GM12874 (cell line): ENCODE results near the gene VRTN.

Experiments used
- TF ChIP-seq, protein P1 (sequence below): IDR thresholded peaks from 2 replicates; pipeline ENCODE4 v1.5.1; 2011; ENCODE audit warnings: low read depth, mild to moderate bottlenecking, control low read depth, low read length, moderate library complexity; ENCODE audit not compliant: insufficient read depth

VRTN gene

GRCh38 chr14:74309125-74310022 lies 38.9 kb upstream of the VRTN start:
- TF ChIP-seq, protein P1, sequence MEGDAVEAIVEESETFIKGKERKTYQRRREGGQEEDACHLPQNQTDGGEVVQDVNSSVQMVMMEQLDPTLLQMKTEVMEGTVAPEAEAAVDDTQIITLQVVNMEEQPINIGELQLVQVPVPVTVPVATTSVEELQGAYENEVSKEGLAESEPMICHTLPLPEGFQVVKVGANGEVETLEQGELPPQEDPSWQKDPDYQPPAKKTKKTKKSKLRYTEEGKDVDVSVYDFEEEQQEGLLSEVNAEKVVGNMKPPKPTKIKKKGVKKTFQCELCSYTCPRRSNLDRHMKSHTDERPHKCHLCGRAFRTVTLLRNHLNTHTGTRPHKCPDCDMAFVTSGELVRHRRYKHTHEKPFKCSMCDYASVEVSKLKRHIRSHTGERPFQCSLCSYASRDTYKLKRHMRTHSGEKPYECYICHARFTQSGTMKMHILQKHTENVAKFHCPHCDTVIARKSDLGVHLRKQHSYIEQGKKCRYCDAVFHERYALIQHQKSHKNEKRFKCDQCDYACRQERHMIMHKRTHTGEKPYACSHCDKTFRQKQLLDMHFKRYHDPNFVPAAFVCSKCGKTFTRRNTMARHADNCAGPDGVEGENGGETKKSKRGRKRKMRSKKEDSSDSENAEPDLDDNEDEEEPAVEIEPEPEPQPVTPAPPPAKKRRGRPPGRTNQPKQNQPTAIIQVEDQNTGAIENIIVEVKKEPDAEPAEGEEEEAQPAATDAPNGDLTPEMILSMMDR, result no peak

DNA sequence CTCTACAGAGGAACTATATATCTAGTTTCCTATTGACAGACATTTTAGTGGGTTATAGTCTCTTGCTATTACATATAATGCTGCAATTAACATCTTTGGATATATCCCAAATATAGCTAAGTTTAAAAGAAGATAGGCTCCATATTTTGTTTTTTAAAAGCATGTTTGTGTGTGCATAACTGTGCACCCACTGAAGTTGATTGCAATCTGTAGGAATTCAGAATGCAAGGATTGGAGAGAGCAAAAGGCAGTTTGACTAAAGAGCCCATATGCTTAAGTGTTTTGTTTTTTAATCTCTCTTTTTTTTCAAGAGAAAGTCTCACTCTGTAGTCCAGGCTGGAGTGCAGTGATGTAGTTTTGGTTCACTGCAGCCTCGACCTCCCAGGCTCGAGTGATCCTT lies 36.1 kb upstream of the VRTN start:
- TF ChIP-seq, protein P1, result no peak

DNA sequence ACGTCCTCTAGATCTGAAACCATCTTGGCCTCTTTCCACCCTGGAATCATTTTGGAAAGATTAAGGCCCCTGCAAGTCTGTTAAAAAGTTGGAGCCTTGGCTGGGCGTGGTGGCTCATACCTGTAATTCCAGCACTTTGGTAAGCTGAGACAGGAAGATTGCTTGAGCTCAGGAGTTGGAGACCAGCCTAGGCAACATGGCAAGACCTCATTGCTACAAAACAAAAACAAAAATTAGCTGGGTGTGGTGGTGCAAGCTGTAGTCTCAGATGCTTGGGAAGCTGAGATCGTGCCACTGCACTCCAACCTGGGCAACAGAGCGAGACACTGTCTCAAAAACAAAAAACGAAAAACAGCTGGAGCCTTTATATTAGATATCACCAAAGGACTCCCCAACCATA lies 34.7 kb upstream of the VRTN start:
- TF ChIP-seq, protein P1, result no peak

DNA sequence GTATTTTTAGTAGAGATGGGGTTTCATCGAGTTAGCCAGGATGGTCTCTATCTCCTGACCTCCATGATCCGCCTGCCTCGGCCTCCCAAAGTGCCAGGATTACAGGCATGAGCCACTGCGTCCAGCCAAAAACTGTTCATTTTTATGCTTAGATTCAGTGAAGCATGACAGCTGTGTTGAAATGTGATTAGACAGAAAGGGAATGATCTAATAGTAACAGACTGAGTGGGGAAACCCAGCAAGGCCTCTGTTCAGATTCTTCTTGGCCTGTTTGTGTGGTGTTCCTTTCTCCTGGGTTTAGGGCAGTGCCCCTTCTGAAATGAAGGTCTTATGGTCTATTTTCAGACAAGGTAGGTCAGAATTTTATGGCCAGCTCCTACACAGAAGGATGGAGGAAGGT lies 33.7 kb upstream of the VRTN start:
- TF ChIP-seq, protein P1, result no peak

- TF ChIP-seq, protein P1, result peak; percentile 53
These were observed 23.3 kb upstream of the VRTN start for GRCh38 chr14:74324931-74325361.

GRCh38 chr14:74325446-74325845 lies 22.8 kb upstream of the VRTN start:
- TF ChIP-seq, protein P1, result no peak

DNA sequence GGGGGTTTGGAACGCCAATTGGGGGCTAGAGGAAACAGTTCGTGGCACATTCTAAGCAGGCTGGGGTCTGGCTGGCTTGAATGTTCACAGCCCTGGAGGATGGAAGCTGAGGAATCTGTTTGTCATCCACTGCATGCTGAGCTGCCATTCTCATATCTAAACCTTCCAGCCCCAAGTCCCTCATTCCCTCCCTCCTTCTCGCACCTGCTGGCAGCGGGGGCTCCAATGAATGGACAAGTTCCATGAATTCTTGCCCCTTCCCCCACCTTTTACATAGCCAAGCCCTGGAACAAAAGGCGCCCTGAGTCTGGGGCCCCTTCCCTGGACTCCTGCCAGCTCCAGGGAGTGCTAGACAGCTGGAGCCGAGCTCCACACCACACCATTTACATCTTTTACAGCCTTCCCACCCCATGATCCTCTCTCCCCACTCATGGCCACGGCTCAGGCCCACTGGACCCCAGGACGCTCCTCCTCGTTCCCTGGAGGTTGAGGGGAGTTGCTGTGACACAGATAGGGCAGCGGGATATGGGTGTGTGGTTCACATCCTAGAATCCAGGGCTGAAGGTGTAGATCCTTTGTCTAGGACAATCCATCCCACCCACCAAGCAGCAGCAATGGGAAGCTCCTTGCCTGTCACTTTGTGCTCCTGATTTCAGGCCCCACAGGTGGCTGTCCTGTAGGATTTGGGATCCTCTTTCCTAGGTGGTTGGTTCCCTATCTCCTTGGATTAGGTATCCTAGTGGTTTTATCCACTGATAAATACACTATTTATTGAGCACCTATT lies 21.7 kb upstream of the VRTN start:
- TF ChIP-seq, protein P1, result no peak
